HepG2 (cell line): Measurements from ENCODE around the gene EMCN. TPM values are rescaled to one million over a fixed set of nuclear protein-coding genes. Genes with fewer than 3 reads are reported as not detected.

Experiments used
- ATAC-seq: fragments of 200-7000 bp; cut with Tn5 transposase; 3 replicates; pipeline ENCODE4 v1.9.1; 2020; ENCODE audit warnings: mild to moderate bottlenecking, moderate library complexity
- BruUV-seq: library from RNA; stranded (reverse); fragments of 400-500 nt; replicated peaks from 2 replicates; lab custom pipeline; 2021; lab: Mats Ljungman, UMichigan
- CTCF ChIA-PET: fragments of 300-600 bp; formaldehyde crosslinking; extraction: SDS; loops from one replicate; lab custom pipeline; 2021; ENCODE audit warnings: low total read pairs, inconsistent platforms, low intra/inter-chr PET ratio; lab: Yijun Ruan, JAX
- POLR2A ChIA-PET: fragments of 350-600 bp; sonication (Branson Sonifier 250); formaldehyde crosslinking; loops from one replicate; lab custom pipeline; 2020; ENCODE audit warnings: antibody characterized with exemption, inconsistent platforms; lab: Yijun Ruan, JAX
- DNase-seq: peaks from one replicate; pipeline ENCODE4 v3.0.0-alpha.2; 2015; ENCODE audit warnings: low spot score
- FAIRE-seq: peaks from 3 replicates; lab custom pipeline; 2011; peaks lifted over from hg19 to GRCh38; lab: Jason Lieb, UNC
- H2AFZ ChIP-seq: one replicate; pipeline ENCODE4 v1.6.1; 2011; ENCODE audit warnings: low read length, inconsistent platforms
- H3K27ac ChIP-seq: fragments of 300-600 bp; 3 replicates; pipeline ENCODE4 v1.8.0; 2011; ENCODE audit warnings: mixed run types, mild to moderate bottlenecking, mixed read lengths, low read length, inconsistent platforms; ENCODE audit not compliant: insufficient read depth; ENCODE audit errors: extremely low read length
- H3K27me3 ChIP-seq, 2 experiments: fragments of 200-600 bp in 1 of 2; 2 replicates in 1 of 2; 3 replicates in 1 of 2; pipeline versions ENCODE4 v1.6.0 to v1.8.0; 2011; ENCODE audit warnings: low read length in 2 of 2, mild to moderate bottlenecking in 2 of 2, moderate library complexity in 2 of 2, inconsistent platforms in 1 of 2; ENCODE audit not compliant: insufficient read depth in 2 of 2, control insufficient read depth in 1 of 2
- H3K36me3 ChIP-seq, 2 experiments: fragments of 200-600 bp in 1 of 2; replicated peaks in 1 of 2; 2 replicates in 1 of 2; 3 replicates in 1 of 2; pipeline versions ENCODE4 v1.5.1 to v1.8.0; 2011; ENCODE audit warnings: low read length in 2 of 2, inconsistent platforms in 1 of 2; ENCODE audit not compliant: insufficient read depth in 2 of 2, control insufficient read depth in 1 of 2
- H3K4me1 ChIP-seq: 2 replicates; pipeline ENCODE4 v1.5.1; 2012; ENCODE audit warnings: low read length, inconsistent platforms; ENCODE audit not compliant: insufficient read depth
- H3K4me2 ChIP-seq: 2 replicates; pipeline ENCODE4 v1.6.0; 2011; ENCODE audit warnings: low read depth, low read length, inconsistent platforms
- H3K4me3 ChIP-seq, 3 experiments: fragments of 200-600 bp in 1 of 3; sonication (generic), shearing (Covaris generic) in 1 of 3; replicated peaks in 1 of 3; 2 replicates each; pipeline ENCODE4 v1.5.1; 2011 to 2016; ENCODE audit warnings: low read length in 3 of 3, inconsistent platforms in 2 of 3, low read depth in 2 of 3, mild to moderate bottlenecking in 2 of 3, control low read depth in 1 of 3, mixed read lengths in 1 of 3; ENCODE audit not compliant: insufficient read depth in 1 of 3
- H3K79me2 ChIP-seq: one replicate; pipeline ENCODE4 v1.6.1; 2011; ENCODE audit warnings: low read length, inconsistent platforms; ENCODE audit not compliant: insufficient read depth
- H3K9ac ChIP-seq: 2 replicates; pipeline ENCODE4 v1.6.0; 2011; ENCODE audit warnings: mild to moderate bottlenecking, low read depth, low read length, inconsistent platforms; ENCODE audit not compliant: insufficient read depth
- H3K9me3 ChIP-seq: 2 replicates; pipeline ENCODE4 v1.5.1; 2012; ENCODE audit warnings: mild to moderate bottlenecking, low read length
- H4K20me1 ChIP-seq: 2 replicates; pipeline ENCODE4 v1.6.0; 2011; ENCODE audit warnings: inconsistent platforms, mild to moderate bottlenecking, low read length, moderate library complexity; ENCODE audit not compliant: insufficient read depth
- CBX2 ChIP-seq, 2 experiments: fragments of 200-600 bp in 1 of 2; sonication (generic); formaldehyde crosslinking in 1 of 2; IDR thresholded peaks; 2 replicates each; pipeline versions ENCODE4 v1.7.0 to v1.8.1; 2018 to 2022; ENCODE audit warnings: low read depth in 2 of 2, low read length in 1 of 2, mild to moderate bottlenecking in 1 of 2, missing genetic modification reagents in 1 of 2
- GTF2F1 ChIP-seq: fragments of 150-350 bp; IDR thresholded peaks from 2 replicates; pipeline ENCODE4 v1.6.1; 2014; ENCODE audit warnings: low read length
- KLF6 ChIP-seq: IDR thresholded peaks from 2 replicates; pipeline ENCODE4 v1.8.0; 2016; ENCODE audit warnings: missing biosample characterization, missing genetic modification reagents
- NFE2L1 ChIP-seq: sonication (generic); formaldehyde crosslinking; IDR thresholded peaks from 2 replicates; pipeline ENCODE4 v1.4.0; 2020; ENCODE audit warnings: missing genetic modification reagents, mild to moderate bottlenecking, borderline replicate concordance
- PCBP2 ChIP-seq: fragments of 200-400 bp; formaldehyde crosslinking; optimal IDR thresholded peaks from 2 replicates; pipeline ENCODE3; 2018; ENCODE audit warnings: low read length, low read depth; ENCODE audit not compliant: poor library complexity, severe bottlenecking
- PTBP1 ChIP-seq: fragments of 200-400 bp; formaldehyde crosslinking; IDR thresholded peaks from 2 replicates; pipeline ENCODE4 v1.6.1; 2018; ENCODE audit warnings: low read length, low read depth; ENCODE audit not compliant: poor library complexity, severe bottlenecking
- RAD21 ChIP-seq: fragments of 450-650 bp; formaldehyde crosslinking; IDR thresholded peaks from 2 replicates; pipeline ENCODE4 v1.5.0; 2020; ENCODE audit warnings: mild to moderate bottlenecking
- SMAD9 ChIP-seq: sonication (generic); formaldehyde crosslinking; IDR thresholded peaks from 2 replicates; pipeline ENCODE4 v1.5.1; 2020; ENCODE audit warnings: mild to moderate bottlenecking, missing genetic modification reagents
- SNAI1 ChIP-seq: sonication (generic); formaldehyde crosslinking; IDR thresholded peaks from 2 replicates; pipeline ENCODE4 v1.5.0; 2020; ENCODE audit warnings: mild to moderate bottlenecking, missing genetic modification reagents, borderline replicate concordance
- ZC3H13 ChIP-seq: sonication (generic); formaldehyde crosslinking; IDR thresholded peaks from 2 replicates; pipeline ENCODE4 v1.8.1; 2023; ENCODE audit warnings: mild to moderate bottlenecking, missing genetic modification reagents, moderate library complexity
- ZNF607 ChIP-seq: sonication (generic); formaldehyde crosslinking; IDR thresholded peaks from 2 replicates; pipeline ENCODE4 v1.5.1; 2020; ENCODE audit warnings: missing genetic modification reagents, mild to moderate bottlenecking, borderline replicate concordance
- ZNF747 ChIP-seq: sonication (generic); formaldehyde crosslinking; IDR thresholded peaks from 2 replicates; pipeline ENCODE4 v1.8.1; 2023; ENCODE audit warnings: missing genetic modification reagents, mild to moderate bottlenecking, borderline replicate concordance
- ZNF75D ChIP-seq: sonication (generic); formaldehyde crosslinking; IDR thresholded peaks from 2 replicates; pipeline ENCODE4 v1.8.1; 2023; ENCODE audit warnings: missing genetic modification reagents, mild to moderate bottlenecking, borderline replicate concordance
- WGBS: methylation state at CpG from one replicate; pipeline ENCODE4 v1.1.6; 2017; ENCODE audit warnings: low lambda C conversion rate; 5-methylcytosine and 5-hydroxymethylcytosine counted together
- in situ Hi-C: cut with HindIII; loops from 2 replicates; pipeline ENCODE4 v1.10.0; 2017; ENCODE audit warnings: low pct_unique_long_range_greater_than_20kb; ENCODE audit not compliant: extremely low pct_ligation_motif_present
- intact Hi-C: fragments of 100-400 bp; cut with micrococcal nuclease; formaldehyde crosslinking; loops from one replicate; pipeline ENCODE4 v1.10.0; 2022; ENCODE audit not compliant: unreplicated experiment
- polyA plus RNA-seq, 8 experiments: library from polyadenylated mRNA; depleted of rRNA in 3 of 8; stranded (reverse) in 7 of 8; unstranded in 1 of 8; fragments of >200 nt; fragmentation: Illumina TruSeq in 4 of 8; extraction: Trizol in 4 of 8; gene quantifications; 2 replicates each; pipeline versions ENCODE4 v1.2.1 to v1.2.3, GENCODE V29; 2011 to 2016; ENCODE audit warnings: low read depth in 4 of 8, missing spikeins in 1 of 8, mixed read lengths in 1 of 8; ENCODE audit not compliant: insufficient read depth in 1 of 8
- total RNA-seq, 5 experiments: library from RNA; depleted of rRNA; stranded (reverse); fragments of >200 nt; fragmentation: Illumina TruSeq; extraction: Trizol; gene quantifications; 2 replicates each; pipeline ENCODE4 v1.2.3, GENCODE V29; 2016; ENCODE audit warnings: low read depth in 1 of 5
- TF ChIP-seq, protein P1 (sequence below): sonication (generic); formaldehyde crosslinking; IDR thresholded peaks from 2 replicates; pipeline ENCODE4 v1.4.0; 2020; ENCODE audit warnings: missing genetic modification reagents
- TF ChIP-seq, protein P2 (sequence below): sonication (generic); formaldehyde crosslinking; IDR thresholded peaks from 2 replicates; pipeline ENCODE4 v1.5.0; 2020; ENCODE audit warnings: missing genetic modification reagents
- TF ChIP-seq, protein P3 (sequence below): sonication (generic); formaldehyde crosslinking; IDR thresholded peaks from 2 replicates; pipeline ENCODE4 v1.4.0; 2020; ENCODE audit warnings: mild to moderate bottlenecking, missing genetic modification reagents
- TF ChIP-seq, protein P4 (sequence below): sonication (generic); formaldehyde crosslinking; IDR thresholded peaks from 2 replicates; pipeline ENCODE4 v1.4.0; 2020; ENCODE audit warnings: missing genetic modification reagents
- TF ChIP-seq, protein P5 (sequence below): sonication (generic); formaldehyde crosslinking; IDR thresholded peaks from 2 replicates; pipeline ENCODE4 v1.5.0; 2020; ENCODE audit warnings: mild to moderate bottlenecking, missing genetic modification reagents

EMCN gene
- total and polyA plus RNA-seq, 2 of the 13 experiments (the other 11 are each of a cell fraction or from before 2014, with no cell fraction given), result not detected

DNA sequence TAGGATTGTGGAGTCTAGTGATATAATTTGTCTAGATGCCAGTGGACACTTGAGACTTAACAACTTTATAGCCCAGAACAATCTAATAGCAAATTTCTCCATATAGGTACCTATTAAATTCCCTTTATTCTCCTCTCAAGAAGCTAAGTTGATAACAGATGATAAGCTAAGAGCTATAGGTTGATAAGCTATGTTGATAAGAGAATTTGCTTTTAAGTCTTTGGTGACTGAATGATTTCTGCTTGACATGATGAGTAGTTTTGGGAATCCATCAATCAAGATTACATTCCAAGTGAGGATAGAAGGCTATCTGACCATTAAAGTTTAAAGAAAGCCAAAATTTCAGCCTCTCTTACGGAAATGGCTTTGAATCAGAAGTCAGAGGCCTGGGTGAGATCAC lies 131.6 kb downstream of the EMCN start:
- 0% methylated on average over 1 of the region's 1 CpG for WGBS
- no peaks in the 10 kb centered on the region for H3K79me2 ChIP-seq
- DNase-seq, result no peak
- no peak overlapping the region for H3K4me3 ChIP-seq
- no peak overlapping the region for H3K4me2 ChIP-seq
- H3K9me3 ChIP-seq, result no peaks in the 10 kb centered on the region
- FAIRE-seq, result no peak
- no peaks in the 10 kb centered on the region for H3K27me3 ChIP-seq
- H4K20me1 ChIP-seq, result no peaks in the 10 kb centered on the region
- H3K4me1 ChIP-seq, result no peaks in the 10 kb centered on the region
- intact Hi-C loops (no loop called here), in situ Hi-C loops (no loop called here)
- H3K36me3 ChIP-seq, result no peaks in the 10 kb centered on the region
- BruUV-seq, result no TSS peak
- H3K9ac ChIP-seq, result no peak overlapping the region
- ChIA-PET CTCF (no interaction called here), POLR2A (no interaction called here)
- H2AFZ ChIP-seq, result no peak overlapping the region
- no peak for ATAC-seq
- H3K27ac ChIP-seq, result no peak overlapping the region
- no peak for TF ChIP-seq PTBP1
- TF ChIP-seq, protein P1, sequence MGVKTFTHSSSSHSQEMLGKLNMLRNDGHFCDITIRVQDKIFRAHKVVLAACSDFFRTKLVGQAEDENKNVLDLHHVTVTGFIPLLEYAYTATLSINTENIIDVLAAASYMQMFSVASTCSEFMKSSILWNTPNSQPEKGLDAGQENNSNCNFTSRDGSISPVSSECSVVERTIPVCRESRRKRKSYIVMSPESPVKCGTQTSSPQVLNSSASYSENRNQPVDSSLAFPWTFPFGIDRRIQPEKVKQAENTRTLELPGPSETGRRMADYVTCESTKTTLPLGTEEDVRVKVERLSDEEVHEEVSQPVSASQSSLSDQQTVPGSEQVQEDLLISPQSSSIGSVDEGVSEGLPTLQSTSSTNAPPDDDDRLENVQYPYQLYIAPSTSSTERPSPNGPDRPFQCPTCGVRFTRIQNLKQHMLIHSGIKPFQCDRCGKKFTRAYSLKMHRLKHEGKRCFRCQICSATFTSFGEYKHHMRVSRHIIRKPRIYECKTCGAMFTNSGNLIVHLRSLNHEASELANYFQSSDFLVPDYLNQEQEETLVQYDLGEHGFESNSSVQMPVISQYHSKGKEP (CRISPR knock-in tag), result no peak
- no peak for TF ChIP-seq CBX2 (IDR thresholded peaks at IDR 0.05; ENCODE audit: low read depth, low read length)
- TF ChIP-seq CBX2 (CRISPR knock-in tag; IDR thresholded peaks at IDR 0.05; ENCODE audit: low read depth), result no peak
- no peak for TF ChIP-seq NFE2L1 (CRISPR knock-in tag)
- no peak for TF ChIP-seq ZNF747 (CRISPR knock-in tag)
- TF ChIP-seq ZNF607, result no peak
- TF ChIP-seq, protein P2, sequence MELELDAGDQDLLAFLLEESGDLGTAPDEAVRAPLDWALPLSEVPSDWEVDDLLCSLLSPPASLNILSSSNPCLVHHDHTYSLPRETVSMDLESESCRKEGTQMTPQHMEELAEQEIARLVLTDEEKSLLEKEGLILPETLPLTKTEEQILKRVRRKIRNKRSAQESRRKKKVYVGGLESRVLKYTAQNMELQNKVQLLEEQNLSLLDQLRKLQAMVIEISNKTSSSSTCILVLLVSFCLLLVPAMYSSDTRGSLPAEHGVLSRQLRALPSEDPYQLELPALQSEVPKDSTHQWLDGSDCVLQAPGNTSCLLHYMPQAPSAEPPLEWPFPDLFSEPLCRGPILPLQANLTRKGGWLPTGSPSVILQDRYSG, result no peak
- TF ChIP-seq ZNF75D (CRISPR knock-in tag), result no peak
- TF ChIP-seq SMAD9, result no peak
- TF ChIP-seq GTF2F1, result no peak
- TF ChIP-seq SNAI1 (CRISPR knock-in tag), result no peak
- TF ChIP-seq KLF6 (CRISPR knock-in tag), result no peak
- TF ChIP-seq, protein P3, sequence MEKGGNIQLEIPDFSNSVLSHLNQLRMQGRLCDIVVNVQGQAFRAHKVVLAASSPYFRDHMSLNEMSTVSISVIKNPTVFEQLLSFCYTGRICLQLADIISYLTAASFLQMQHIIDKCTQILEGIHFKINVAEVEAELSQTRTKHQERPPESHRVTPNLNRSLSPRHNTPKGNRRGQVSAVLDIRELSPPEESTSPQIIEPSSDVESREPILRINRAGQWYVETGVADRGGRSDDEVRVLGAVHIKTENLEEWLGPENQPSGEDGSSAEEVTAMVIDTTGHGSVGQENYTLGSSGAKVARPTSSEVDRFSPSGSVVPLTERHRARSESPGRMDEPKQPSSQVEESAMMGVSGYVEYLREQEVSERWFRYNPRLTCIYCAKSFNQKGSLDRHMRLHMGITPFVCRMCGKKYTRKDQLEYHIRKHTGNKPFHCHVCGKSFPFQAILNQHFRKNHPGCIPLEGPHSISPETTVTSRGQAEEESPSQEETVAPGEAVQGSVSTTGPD (CRISPR knock-in tag), result no peak
- TF ChIP-seq, protein P4, sequence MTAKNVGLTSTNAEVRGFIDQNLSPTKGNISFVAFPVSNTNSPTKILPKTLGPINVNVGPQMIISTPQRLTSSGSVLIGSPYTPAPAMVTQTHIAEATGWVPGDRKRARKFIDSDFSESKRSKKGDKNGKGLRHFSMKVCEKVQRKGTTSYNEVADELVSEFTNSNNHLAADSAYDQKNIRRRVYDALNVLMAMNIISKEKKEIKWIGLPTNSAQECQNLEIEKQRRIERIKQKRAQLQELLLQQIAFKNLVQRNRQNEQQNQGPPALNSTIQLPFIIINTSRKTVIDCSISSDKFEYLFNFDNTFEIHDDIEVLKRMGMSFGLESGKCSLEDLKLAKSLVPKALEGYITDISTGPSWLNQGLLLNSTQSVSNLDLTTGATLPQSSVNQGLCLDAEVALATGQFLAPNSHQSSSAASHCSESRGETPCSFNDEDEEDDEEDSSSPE, result no peak
- no peak for TF ChIP-seq RAD21 (CRISPR knock-in tag)
- no peak for TF ChIP-seq PCBP2
- TF ChIP-seq ZC3H13 (CRISPR knock-in tag), result no peak
- TF ChIP-seq, protein P5, sequence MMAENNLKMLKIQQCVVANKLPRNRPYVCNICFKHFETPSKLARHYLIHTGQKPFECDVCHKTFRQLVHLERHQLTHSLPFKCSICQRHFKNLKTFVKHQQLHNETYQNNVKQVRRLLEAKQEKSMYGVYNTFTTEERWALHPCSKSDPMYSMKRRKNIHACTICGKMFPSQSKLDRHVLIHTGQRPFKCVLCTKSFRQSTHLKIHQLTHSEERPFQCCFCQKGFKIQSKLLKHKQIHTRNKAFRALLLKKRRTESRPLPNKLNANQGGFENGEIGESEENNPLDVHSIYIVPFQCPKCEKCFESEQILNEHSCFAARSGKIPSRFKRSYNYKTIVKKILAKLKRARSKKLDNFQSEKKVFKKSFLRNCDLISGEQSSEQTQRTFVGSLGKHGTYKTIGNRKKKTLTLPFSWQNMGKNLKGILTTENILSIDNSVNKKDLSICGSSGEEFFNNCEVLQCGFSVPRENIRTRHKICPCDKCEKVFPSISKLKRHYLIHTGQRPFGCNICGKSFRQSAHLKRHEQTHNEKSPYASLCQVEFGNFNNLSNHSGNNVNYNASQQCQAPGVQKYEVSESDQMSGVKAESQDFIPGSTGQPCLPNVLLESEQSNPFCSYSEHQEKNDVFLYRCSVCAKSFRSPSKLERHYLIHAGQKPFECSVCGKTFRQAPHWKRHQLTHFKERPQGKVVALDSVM (CRISPR knock-in tag), result no peak
